Panc1 (cell line): Measurements from ENCODE around the gene TTLL4. TPM values are rescaled to one million over a fixed set of nuclear protein-coding genes. Genes with fewer than 3 reads are reported as not detected.

ENCODE experiments used
- ATAC-seq: fragments of 200-7000 bp; cut with Tn5 transposase; 2 replicates; pipeline ENCODE4 v1.9.1; 2020; ENCODE audit warnings: mild to moderate bottlenecking, moderate library complexity
- BruUV-seq: library from RNA; stranded (reverse); fragments of 400-500 nt; replicated peaks from 2 replicates; lab custom pipeline; 2021; lab: Mats Ljungman, UMichigan
- CTCF ChIA-PET: fragments of 300-600 bp; sonication (Branson Sonifier 250); formaldehyde crosslinking; loops from one replicate; lab custom pipeline; 2022; ENCODE audit warnings: antibody characterized with exemption; lab: Charles Lee
- POLR2A ChIA-PET: fragments of 300-600 bp; sonication (Branson Sonifier 250); formaldehyde crosslinking; loops from one replicate; lab custom pipeline; 2022; ENCODE audit warnings: antibody characterized with exemption; lab: Charles Lee
- DNase-seq: peaks from one replicate; pipeline ENCODE4 v3.0.0-alpha.2; 2010; ENCODE audit warnings: low read depth, low spot score
- H3K27ac ChIP-seq: 2 replicates; pipeline ENCODE4 v1.5.1; 2011; ENCODE audit warnings: mild to moderate bottlenecking, low read length, inconsistent platforms
- H3K27me3 ChIP-seq: fragments of 200-500 bp; sonication (Bioruptor generic); 2 replicates; pipeline ENCODE4 v1.6.0; 2014; ENCODE audit warnings: low read length, inconsistent platforms; ENCODE audit not compliant: control insufficient read depth, insufficient read depth
- H3K36me3 ChIP-seq: fragments of 200-500 bp; sonication (Bioruptor generic); 2 replicates; pipeline ENCODE4 v1.5.1; 2014; ENCODE audit warnings: inconsistent platforms, mild to moderate bottlenecking, low read length, moderate library complexity; ENCODE audit not compliant: control insufficient read depth, insufficient read depth
- H3K4me1 ChIP-seq: 2 replicates; pipeline ENCODE4 v1.5.1; 2011; ENCODE audit warnings: inconsistent platforms, mild to moderate bottlenecking, low read length, moderate library complexity; ENCODE audit not compliant: control insufficient read depth, insufficient read depth
- H3K4me3 ChIP-seq, 2 experiments: 2 replicates each; pipeline ENCODE4 v1.5.1; 2011 to 2012; ENCODE audit warnings: low read depth in 2 of 2, low read length in 2 of 2, mild to moderate bottlenecking in 2 of 2, inconsistent platforms in 1 of 2, moderate library complexity in 1 of 2
- H3K9me3 ChIP-seq: fragments of 200-500 bp; sonication (Bioruptor generic); 2 replicates; pipeline ENCODE4 v1.5.1; 2014; ENCODE audit warnings: low read depth, mild to moderate bottlenecking, inconsistent platforms, low read length, moderate library complexity; ENCODE audit not compliant: control insufficient read depth, insufficient read depth
- CTCF ChIP-seq: fragments of 450-650 bp; IDR thresholded peaks from 2 replicates; pipeline ENCODE4 v1.5.1; 2017; ENCODE audit warnings: mild to moderate bottlenecking
- POLR2AphosphoS5 ChIP-seq: IDR thresholded peaks from 2 replicates; pipeline ENCODE4 v1.6.1; 2012; ENCODE audit warnings: mild to moderate bottlenecking, low read depth, low read length, moderate library complexity
- REST ChIP-seq, 2 experiments: IDR thresholded peaks; 2 replicates each; pipeline ENCODE4 v1.6.1; 2011 to 2012; ENCODE audit warnings: low read depth in 2 of 2, control low read depth in 1 of 2, low read length in 1 of 2, mild to moderate bottlenecking in 1 of 2, moderate library complexity in 1 of 2; ENCODE audit not compliant: insufficient read depth in 1 of 2
- SIN3A ChIP-seq: IDR thresholded peaks from 2 replicates; pipeline ENCODE4 v1.6.1; 2012; ENCODE audit warnings: low read depth, mild to moderate bottlenecking, low read length, moderate library complexity, borderline replicate concordance; ENCODE audit not compliant: insufficient read depth
- TCF7L2 ChIP-seq: IDR thresholded peaks from 2 replicates; pipeline ENCODE4 v1.6.1; 2011; ENCODE audit warnings: mild to moderate bottlenecking, low read depth, low read length, inconsistent platforms
- in situ Hi-C: cut with HindIII; loops from 2 replicates; pipeline ENCODE4 v1.10.0; 2016; ENCODE audit warnings: low sequenced_read_pairs, low pct_unique_long_range_greater_than_20kb
- intact Hi-C: fragments of 100-400 bp; cut with micrococcal nuclease; formaldehyde crosslinking; loops from one replicate; pipeline ENCODE4 v1.10.0; 2022; ENCODE audit not compliant: unreplicated experiment
- total RNA-seq: library from RNA; stranded (reverse); gene quantifications from one replicate; pipeline ENCODE4 v1.2.1, GENCODE V29; 2021; ENCODE audit not compliant: unreplicated experiment

TTLL4 gene
- total RNA-seq, 1 experiment from 2014 or later, result 45.6 TPM

GRCh38 chr2:218694405-218695145 lies 16.1 kb upstream of the TTLL4 start:
- ATAC-seq (no peak), DNase-seq (no peak)
- Histone ChIP-seq H3K27ac (no peak overlapping the region), H3K4me1 (no peaks in the 10 kb centered on the region), H3K27me3 (no peaks in the 10 kb centered on the region), H3K36me3 (peaks cover 3% of the 10 kb centered on the region; the same call in 1 of the 2 replicates), H3K9me3 (no peaks in the 10 kb centered on the region), H3K4me3 (no peak overlapping the region)
- intact Hi-C loops, result no loop called here
- no peak for TF ChIP-seq POLR2AphosphoS5
- no peak for TF ChIP-seq REST (IDR thresholded peaks at IDR 0.05; ENCODE audit: insufficient read depth in 1 of 2, low read depth in 2 of 2, low read length in 1 of 2)
- no peak for TF ChIP-seq TCF7L2
- TF ChIP-seq CTCF, result no peak
- TF ChIP-seq SIN3A, result no peak
- in situ Hi-C loops, result no loop called here
- ChIA-PET POLR2A (no interaction called here), CTCF (interaction anchor here (0.7 kb wide), 1 partner anchor 153 kb away, joined by 3 read pairs; no protein-coding TSS in a partner anchor)
- BruUV-seq, result no TSS peak

- Histone ChIP-seq H3K4me1 (no peaks in the 10 kb centered on the region), H3K9me3 (no peaks in the 10 kb centered on the region), H3K36me3 (0 out of 2 replicates have a peak, but pooled peaks cover 3% of the 10 kb centered on the region), H3K4me3 (no peak overlapping the region), H3K27me3 (no peaks in the 10 kb centered on the region), H3K27ac (no peak overlapping the region)
- in situ Hi-C loops (no loop called here), intact Hi-C loops (no loop called here)
- CTCF ChIA-PET, result no interaction called here
- no TSS peak for BruUV-seq
- ATAC-seq (no peak), DNase-seq (no peak)
- POLR2A ChIA-PET, result no interaction called here
- TF ChIP-seq TCF7L2 (no peak), REST (IDR thresholded peaks at IDR 0.05; ENCODE audit: insufficient read depth in 1 of 2, low read depth in 2 of 2, low read length in 1 of 2) (no peak), POLR2AphosphoS5 (no peak), CTCF (no peak), SIN3A (no peak)
These were observed 11.8 kb upstream of the TTLL4 start for GRCh38 chr2:218698885-218699284.
